22Rv1 (cell line): ENCODE results near the gene OR4Q3.
"Not testable (repeated sequence)": the region's sequence is repeated elsewhere in the genome, so short reads cannot be mapped to it uniquely, and the experiment has no call there.

Experiments
- H3K27ac ChIP-seq: fragments of 450-650 bp; 2 replicates; pipeline ENCODE4 v1.5.1; 2017
- CTCF ChIP-seq: fragments of 450-650 bp; IDR thresholded peaks from 2 replicates; pipeline ENCODE4 v1.5.1; 2017; ENCODE audit warnings: mild to moderate bottlenecking
- ZFX ChIP-seq: fragments of 450-650 bp; IDR thresholded peaks from 2 replicates; pipeline ENCODE4 v1.6.1; 2017; ENCODE audit warnings: antibody characterized with exemption, borderline replicate concordance

Gene OR4Q3

GRCh38 chr14:19743256-19743655, at the start of gene OR4Q3:
Gene OR4Q3, plus strand, starts transcription at chr14:19743571.
- no peak within 1 kb of the TSS for H3K27ac ChIP-seq
- TF ChIP-seq CTCF: no peak
- no peak for TF ChIP-seq ZFX

GRCh38 chr14:19729359-19729758, 14.0 kb upstream of the OR4Q3 start:
- no peak overlapping the region for H3K27ac ChIP-seq
- TF ChIP-seq CTCF: no peak

- no peak for TF ChIP-seq CTCF
- H3K27ac ChIP-seq: no peak overlapping the region
Measured at GRCh38 chr14:19729763-19730162, 13.6 kb upstream of the OR4Q3 start.

- H3K27ac ChIP-seq: not testable (repeated sequence)
Measured at GRCh38 chr14:19733893-19734292, 9.5 kb upstream of the OR4Q3 start.

- not testable (repeated sequence) for H3K27ac ChIP-seq
Measured at GRCh38 chr14:19752316-19752715, 8.9 kb downstream of the OR4Q3 start.

GRCh38 chr14:19754172-19754571, 10.8 kb downstream of the OR4Q3 start:
- no peak overlapping the region for H3K27ac ChIP-seq
- TF ChIP-seq ZFX (no peak), CTCF (no peak)

- H3K27ac ChIP-seq: not testable (repeated sequence)
Measured at GRCh38 chr14:19771491-19771890, 28.1 kb downstream of the OR4Q3 start.

GRCh38 chr14:19771895-19772430, 28.6 kb downstream of the OR4Q3 start:
- H3K27ac ChIP-seq: no peak overlapping the region
- TF ChIP-seq CTCF: no peak
- no peak for TF ChIP-seq ZFX

- not testable (repeated sequence) for H3K27ac ChIP-seq
Measured at GRCh38 chr14:19772454-19772853, 29.1 kb downstream of the OR4Q3 start.

GRCh38 chr14:19773204-19773603, 29.8 kb downstream of the OR4Q3 start, which contains the start of gene OR4M1:
Gene OR4M1, plus strand, starts transcription at chr14:19773504. Its CDS starts 6,819 bp downstream, at chr14:19780323.
- H3K27ac ChIP-seq: not testable (repeated sequence)
